Stimulated activated memory B cell treated with anti-CD40 and anti-IgM and Interleukin-4, amounts not matched to agents 10 μg/mL and 1 μg/mL and 100 μg/mL, for 72 hours (primary cell): Measurements from ENCODE around the gene FBXO46.

Source experiments
- ATAC-seq: fragments of 150-1000 bp; cut with Tn5 transposase; 2 replicates; pipeline ENCODE4 v1.10.0; 2021
- H3K27ac Mint-ChIP-seq: one replicate; pipeline ENCODE4 v1.8.0; 2022; ENCODE audit warnings: mild to moderate bottlenecking, mixed read lengths
- H3K27me3 Mint-ChIP-seq: one replicate; pipeline ENCODE4 v1.8.0; 2022; ENCODE audit warnings: mixed read lengths
- H3K36me3 Mint-ChIP-seq: one replicate; pipeline ENCODE4 v1.8.0; 2022; ENCODE audit warnings: mixed read lengths
- H3K4me1 Mint-ChIP-seq: one replicate; pipeline ENCODE4 v1.8.0; 2022; ENCODE audit warnings: mixed read lengths
- H3K4me3 Mint-ChIP-seq: one replicate; pipeline ENCODE4 v1.8.0; 2022; ENCODE audit warnings: mild to moderate bottlenecking, moderate library complexity, mixed read lengths
- H3K9me3 Mint-ChIP-seq: one replicate; pipeline ENCODE4 v1.8.0; 2022; ENCODE audit warnings: mixed read lengths

FBXO46 gene

DNA sequence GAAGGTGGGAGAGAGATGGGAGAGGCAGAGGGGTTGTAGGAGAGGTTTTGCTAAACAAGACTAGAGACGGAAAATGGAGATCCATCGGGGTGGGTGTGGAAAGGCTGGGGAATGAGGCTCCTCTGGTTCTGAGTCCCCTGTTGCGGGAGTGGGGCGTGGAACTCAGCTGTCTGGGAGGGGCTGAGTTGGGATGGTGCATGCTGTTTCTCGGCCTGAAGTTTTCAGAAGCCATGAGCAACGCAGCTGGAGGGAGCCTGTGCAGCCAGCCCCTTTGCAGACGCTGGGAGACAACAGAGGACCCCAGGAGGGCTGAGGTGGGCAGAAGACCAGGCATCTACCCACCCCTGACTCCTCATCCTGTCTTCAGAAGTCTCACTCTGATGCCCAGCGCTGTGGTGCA, 70.1 kb downstream of the FBXO46 start:
- no peaks in the 10 kb centered on the region for H3K4me1 Mint-ChIP-seq
- no peak for ATAC-seq
- H3K4me3 Mint-ChIP-seq, result no peak overlapping the region
- H3K36me3 Mint-ChIP-seq, result no peaks in the 10 kb centered on the region
- no peak overlapping the region for H3K27ac Mint-ChIP-seq
- peaks cover 52% of the 10 kb centered on the region for H3K27me3 Mint-ChIP-seq
- no peaks in the 10 kb centered on the region for H3K9me3 Mint-ChIP-seq
